Endothelial cell of umbilical vein (primary cell): ENCODE measurements around the gene SLC12A8.

Source experiments
- CTCF ChIP-seq, 2 donors: IDR thresholded peaks; 1 replicate in 1 of 2; 2 replicates in 1 of 2; pipeline ENCODE4 v1.5.1; 2011; ENCODE audit warnings: low read length in 2 of 2, mild to moderate bottlenecking in 2 of 2, moderate library complexity in 2 of 2, control low read depth in 1 of 2, inconsistent platforms in 1 of 2, low read depth in 1 of 2; ENCODE audit not compliant: insufficient read depth in 1 of 2; ENCODE audit errors: extremely low read depth in 1 of 2
- EZH2 ChIP-seq: IDR thresholded peaks from 2 replicates; pipeline ENCODE4 v1.6.1; 2012; ENCODE audit warnings: borderline replicate concordance, low read depth, mild to moderate bottlenecking, moderate library complexity, low read length, inconsistent platforms; ENCODE audit not compliant: severe bottlenecking
- MYC ChIP-seq: IDR thresholded peaks from one replicate; pipeline ENCODE4 v1.6.1; 2011; ENCODE audit warnings: mild to moderate bottlenecking, low read depth, low read length
- POLR2A ChIP-seq: IDR thresholded peaks from 2 replicates; pipeline ENCODE4 v1.6.1; 2012; ENCODE audit warnings: low read depth, mild to moderate bottlenecking, control low read depth, low read length

GRCh38 chr3:125141596-125142419 lies 70.7 kb downstream of the SLC12A8 start:
- TF ChIP-seq POLR2A (no peak), CTCF (IDR thresholded peaks at IDR 0.05; ENCODE audit: extremely low read depth in 1 of 2, insufficient read depth in 1 of 2, low read depth in 1 of 2, low read length in 2 of 2) (peak in 1 of 2 donors; percentile 59), EZH2 (no peak), MYC (no peak)
